Gastrocnemius medialis (tissue), 4 donors: ENCODE results near the gene PHLDB2.

Experiments used
- CTCF ChIP-seq, 5 experiments: fragments of 450-650 bp in 3 of 5; fragments of 200-600 bp in 2 of 5; sonication (generic) in 2 of 5; IDR thresholded peaks in 4 of 5; conservative IDR thresholded peaks in 1 of 5; 1 replicate in 4 of 5; 2 replicates in 1 of 5; pipeline ENCODE4 v1.5.1; 2016 to 2019; ENCODE audit warnings: antibody characterized with exemption in 5 of 5, mild to moderate bottlenecking in 3 of 5, moderate library complexity in 3 of 5
- POLR2A ChIP-seq, 2 donors: fragments of 450-650 bp; IDR thresholded peaks; one replicate each; pipeline ENCODE4 v1.6.1; 2017; ENCODE audit warnings: antibody characterized with exemption in 2 of 2, mild to moderate bottlenecking in 2 of 2, moderate library complexity in 2 of 2

- TF ChIP-seq POLR2A (IDR thresholded peaks at IDR 0.05) (no peak), CTCF (IDR thresholded peaks at IDR 0.05 in 4 of 5, conservative IDR thresholded peaks at IDR 0.05 in 1 of 5) (no peak)
Observed at GRCh38 chr3:111981457-111981763, 122.3 kb downstream of the PHLDB2 start.
